Epithelial cell of esophagus (primary cell): ENCODE data around the gene SH3BP2.

ENCODE experiments used
- DNase-seq: peaks from one replicate; pipeline ENCODE4 v3.0.0; 2010; ENCODE audit warnings: low read depth
- H3K4me3 ChIP-seq: 2 replicates; pipeline ENCODE4 v1.5.1; 2011; ENCODE audit warnings: mild to moderate bottlenecking, low read length, control low read depth
- TF ChIP-seq, protein P1 (sequence below): IDR thresholded peaks from 2 replicates; pipeline ENCODE4 v1.5.1; 2011; ENCODE audit warnings: low read depth, mild to moderate bottlenecking, low read length, control low read depth, inconsistent platforms; ENCODE audit not compliant: insufficient read depth; ENCODE audit errors: missing control alignments

The SH3BP2 gene

GRCh38 chr4:2806390-2807355, 13.8 kb downstream of the SH3BP2 start:
- TF ChIP-seq, protein P1, sequence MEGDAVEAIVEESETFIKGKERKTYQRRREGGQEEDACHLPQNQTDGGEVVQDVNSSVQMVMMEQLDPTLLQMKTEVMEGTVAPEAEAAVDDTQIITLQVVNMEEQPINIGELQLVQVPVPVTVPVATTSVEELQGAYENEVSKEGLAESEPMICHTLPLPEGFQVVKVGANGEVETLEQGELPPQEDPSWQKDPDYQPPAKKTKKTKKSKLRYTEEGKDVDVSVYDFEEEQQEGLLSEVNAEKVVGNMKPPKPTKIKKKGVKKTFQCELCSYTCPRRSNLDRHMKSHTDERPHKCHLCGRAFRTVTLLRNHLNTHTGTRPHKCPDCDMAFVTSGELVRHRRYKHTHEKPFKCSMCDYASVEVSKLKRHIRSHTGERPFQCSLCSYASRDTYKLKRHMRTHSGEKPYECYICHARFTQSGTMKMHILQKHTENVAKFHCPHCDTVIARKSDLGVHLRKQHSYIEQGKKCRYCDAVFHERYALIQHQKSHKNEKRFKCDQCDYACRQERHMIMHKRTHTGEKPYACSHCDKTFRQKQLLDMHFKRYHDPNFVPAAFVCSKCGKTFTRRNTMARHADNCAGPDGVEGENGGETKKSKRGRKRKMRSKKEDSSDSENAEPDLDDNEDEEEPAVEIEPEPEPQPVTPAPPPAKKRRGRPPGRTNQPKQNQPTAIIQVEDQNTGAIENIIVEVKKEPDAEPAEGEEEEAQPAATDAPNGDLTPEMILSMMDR, result no peak
- no peak for DNase-seq

GRCh38 chr4:2807571-2807970, 14.7 kb downstream of the SH3BP2 start:
- no peak for DNase-seq
- TF ChIP-seq, protein P1, result no peak
- H3K4me3 ChIP-seq, result no peak overlapping the region

More at GRCh38 chr4:2806390-2807355, 13.8 kb downstream of the SH3BP2 start:
- no peak overlapping the region for H3K4me3 ChIP-seq

DNA sequence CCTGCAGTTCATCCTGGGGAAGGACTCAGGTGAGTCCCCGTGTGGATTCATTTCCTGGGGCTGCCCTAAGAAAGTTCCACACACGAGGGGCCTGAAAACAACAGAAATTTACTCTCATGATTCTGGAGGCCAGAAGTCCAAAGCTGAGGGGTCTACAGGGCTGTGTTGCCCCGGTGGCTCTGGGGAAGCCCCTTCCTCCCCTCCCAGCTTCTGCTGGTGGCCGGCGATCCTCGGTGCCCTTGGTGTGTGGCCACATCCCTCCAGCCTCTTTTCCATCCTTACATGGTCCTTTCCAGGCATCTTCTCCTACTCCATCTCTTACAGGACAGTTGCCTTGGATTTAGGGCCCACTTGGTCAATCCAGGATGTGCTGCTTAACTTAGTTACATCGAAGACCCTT, 15.1 kb downstream of the SH3BP2 start:
- H3K4me3 ChIP-seq, result no peak overlapping the region
- TF ChIP-seq, protein P1, result no peak
- no peak for DNase-seq

DNA sequence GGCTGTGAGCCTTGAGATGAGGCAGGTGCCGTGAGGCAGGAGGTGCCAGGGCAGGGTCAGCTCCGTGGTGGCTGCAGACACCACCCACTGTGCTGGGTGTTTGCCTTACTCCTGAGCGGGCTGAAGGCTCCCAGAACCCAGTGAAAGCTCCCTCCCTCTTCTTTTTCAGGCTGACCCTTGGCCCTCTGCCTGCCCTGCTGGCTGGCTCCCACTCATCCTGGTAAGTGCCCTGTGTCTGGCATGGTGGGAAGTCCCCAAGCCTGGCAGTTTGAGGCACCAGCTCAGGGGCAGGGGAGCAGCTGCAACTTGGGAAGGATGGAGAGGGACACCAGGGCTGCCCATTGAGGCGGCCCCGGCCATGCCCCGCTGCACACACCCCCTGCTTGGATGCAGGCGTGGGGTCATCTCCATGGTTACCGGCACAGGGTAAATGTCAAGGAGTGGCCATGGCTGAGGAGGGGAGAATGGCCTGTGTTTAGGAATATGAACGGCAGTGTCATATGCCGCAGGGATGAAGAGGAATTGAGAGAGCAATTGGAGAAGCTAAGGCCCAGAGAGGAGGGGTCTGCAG, 16.8 kb downstream of the SH3BP2 start:
- no peak for DNase-seq
- TF ChIP-seq, protein P1, result no peak
- H3K4me3 ChIP-seq, result no peak overlapping the region

GRCh38 chr4:2810388-2810787, 17.5 kb downstream of the SH3BP2 start:
- no peak for DNase-seq
- H3K4me3 ChIP-seq, result no peak overlapping the region
- TF ChIP-seq, protein P1, result no peak

GRCh38 chr4:2811830-2812611, 19.1 kb downstream of the SH3BP2 start:
- TF ChIP-seq, protein P1, result no peak
- DNase-seq, result no peak
- no peak overlapping the region for H3K4me3 ChIP-seq
